ENCODE measurements around the gene UPP1. TPM values are rescaled to one million over a fixed set of nuclear protein-coding genes. Genes with fewer than 3 reads are reported as not detected.

The UPP1 gene
- total and polyA plus RNA-seq, 9 donors: 5.4 to 13.5 (median 7.1) TPM

DNA sequence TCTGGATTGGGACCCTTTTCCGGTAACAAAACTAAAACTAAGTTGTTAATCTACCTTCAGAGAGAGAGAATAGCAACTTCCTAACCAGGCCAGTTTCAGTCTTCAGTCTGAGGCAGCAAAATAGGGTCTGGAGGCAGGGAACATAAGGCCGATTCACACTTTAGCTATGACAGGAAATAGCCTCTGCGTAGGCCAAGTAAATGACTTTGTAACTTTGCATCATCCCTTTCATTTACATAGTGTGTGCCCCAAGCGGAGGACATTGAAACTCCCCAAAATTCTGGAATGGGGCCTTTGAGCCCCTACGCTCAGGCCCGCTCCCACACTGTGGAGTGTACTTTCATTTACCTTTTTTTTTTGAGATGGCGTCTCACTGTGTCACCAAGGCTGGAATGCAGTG, 1.7 kb upstream of the UPP1 start:
- 95 to 98% (median 95%) methylated on average over 7 of the region's 7 CpGs for WGBS, 3 donors
- no peak for TF ChIP-seq EP300 (IDR thresholded peaks at IDR 0.05)
- no peak for TF ChIP-seq POLR2A (IDR thresholded peaks at IDR 0.05)
- TF ChIP-seq, protein P1, sequence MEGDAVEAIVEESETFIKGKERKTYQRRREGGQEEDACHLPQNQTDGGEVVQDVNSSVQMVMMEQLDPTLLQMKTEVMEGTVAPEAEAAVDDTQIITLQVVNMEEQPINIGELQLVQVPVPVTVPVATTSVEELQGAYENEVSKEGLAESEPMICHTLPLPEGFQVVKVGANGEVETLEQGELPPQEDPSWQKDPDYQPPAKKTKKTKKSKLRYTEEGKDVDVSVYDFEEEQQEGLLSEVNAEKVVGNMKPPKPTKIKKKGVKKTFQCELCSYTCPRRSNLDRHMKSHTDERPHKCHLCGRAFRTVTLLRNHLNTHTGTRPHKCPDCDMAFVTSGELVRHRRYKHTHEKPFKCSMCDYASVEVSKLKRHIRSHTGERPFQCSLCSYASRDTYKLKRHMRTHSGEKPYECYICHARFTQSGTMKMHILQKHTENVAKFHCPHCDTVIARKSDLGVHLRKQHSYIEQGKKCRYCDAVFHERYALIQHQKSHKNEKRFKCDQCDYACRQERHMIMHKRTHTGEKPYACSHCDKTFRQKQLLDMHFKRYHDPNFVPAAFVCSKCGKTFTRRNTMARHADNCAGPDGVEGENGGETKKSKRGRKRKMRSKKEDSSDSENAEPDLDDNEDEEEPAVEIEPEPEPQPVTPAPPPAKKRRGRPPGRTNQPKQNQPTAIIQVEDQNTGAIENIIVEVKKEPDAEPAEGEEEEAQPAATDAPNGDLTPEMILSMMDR (IDR thresholded peaks at IDR 0.05): no peak
- DNase-seq: no peak
- no peak overlapping the region for H3K4me3 ChIP-seq
- H3K27ac ChIP-seq: no peak overlapping the region
- intact Hi-C loops (cut with DNase I): no loop called here
- H3K4me1 ChIP-seq (ENCODE audit: insufficient read depth): peaks cover 13% of the 10 kb centered on the region
- no peaks in the 10 kb centered on the region for H3K27me3 ChIP-seq
- no peaks in the 10 kb centered on the region for H3K9me3 ChIP-seq
- no peaks in the 10 kb centered on the region for H3K36me3 ChIP-seq

DNA sequence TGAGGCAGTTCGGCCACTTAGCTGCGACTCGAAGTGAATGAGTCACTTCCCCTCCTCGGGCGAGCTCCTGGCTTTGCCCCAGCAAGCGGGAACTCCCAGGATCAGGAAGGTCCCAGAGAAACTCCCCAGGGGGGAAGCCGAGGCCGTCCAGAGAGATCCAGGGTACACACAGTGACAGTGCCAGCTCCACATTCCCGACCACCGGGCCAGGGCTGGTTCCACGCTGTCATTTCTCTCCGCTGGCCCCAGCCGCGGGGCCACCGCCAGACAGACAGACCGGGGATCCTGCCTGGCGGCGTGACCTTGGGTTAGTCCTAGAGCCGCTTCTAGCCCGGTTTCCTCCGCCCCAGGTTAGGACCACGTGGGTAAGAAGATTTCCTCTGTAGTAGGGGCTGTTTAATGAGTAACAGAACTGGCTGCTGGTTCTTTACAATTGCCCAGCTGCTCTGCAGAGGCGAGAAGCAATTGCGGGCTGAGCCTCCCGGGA, 463 bp upstream of the UPP1 start:
- intact Hi-C loops (cut with DNase I): no loop called here
- peaks cover 9% of the 10 kb centered on the region for H3K4me1 ChIP-seq (ENCODE audit: insufficient read depth)

GRCh38 chr7:48090095-48090805, 1.2 kb downstream of the UPP1 start:
- no peaks in the 10 kb centered on the region for H3K9me3 ChIP-seq
- peak in 3 of 5 donors; percentile 30 to 36 (median 33) for DNase-seq
- H3K4me1 ChIP-seq (ENCODE audit: insufficient read depth): peaks cover 2% of the 10 kb centered on the region
- no peaks in the 10 kb centered on the region for H3K27me3 ChIP-seq
- H3K27ac ChIP-seq: no peak overlapping the region
- no peaks in the 10 kb centered on the region for H3K36me3 ChIP-seq
- H3K4me3 ChIP-seq: peak overlapping the region; percentile 70
- WGBS, 3 donors: 78 to 85% (median 83%) methylated on average over 28 of the region's 28 CpGs
- intact Hi-C loops (cut with DNase I): no loop called here
- TF ChIP-seq, protein P1 (IDR thresholded peaks at IDR 0.05): no peak

More for the DNA sequence above, 463 bp upstream of the UPP1 start:
- Histone ChIP-seq H3K9me3 (no peaks in the 10 kb centered on the region), H3K27ac (peak overlapping the region in 1 of 2 donors; percentile 31), H3K27me3 (no peaks in the 10 kb centered on the region), H3K4me3 (peak overlapping the region; percentile 70), H3K36me3 (no peaks in the 10 kb centered on the region)
- 0 to 1% (median 0%) methylated on average over 20 to 25 of the region's 25 CpGs for WGBS, 3 donors
- TF ChIP-seq EP300 (IDR thresholded peaks at IDR 0.05) (no peak), POLR2A (IDR thresholded peaks at IDR 0.05) (no peak)
- peak; percentile 79 to 86 (median 80) for DNase-seq

DNA sequence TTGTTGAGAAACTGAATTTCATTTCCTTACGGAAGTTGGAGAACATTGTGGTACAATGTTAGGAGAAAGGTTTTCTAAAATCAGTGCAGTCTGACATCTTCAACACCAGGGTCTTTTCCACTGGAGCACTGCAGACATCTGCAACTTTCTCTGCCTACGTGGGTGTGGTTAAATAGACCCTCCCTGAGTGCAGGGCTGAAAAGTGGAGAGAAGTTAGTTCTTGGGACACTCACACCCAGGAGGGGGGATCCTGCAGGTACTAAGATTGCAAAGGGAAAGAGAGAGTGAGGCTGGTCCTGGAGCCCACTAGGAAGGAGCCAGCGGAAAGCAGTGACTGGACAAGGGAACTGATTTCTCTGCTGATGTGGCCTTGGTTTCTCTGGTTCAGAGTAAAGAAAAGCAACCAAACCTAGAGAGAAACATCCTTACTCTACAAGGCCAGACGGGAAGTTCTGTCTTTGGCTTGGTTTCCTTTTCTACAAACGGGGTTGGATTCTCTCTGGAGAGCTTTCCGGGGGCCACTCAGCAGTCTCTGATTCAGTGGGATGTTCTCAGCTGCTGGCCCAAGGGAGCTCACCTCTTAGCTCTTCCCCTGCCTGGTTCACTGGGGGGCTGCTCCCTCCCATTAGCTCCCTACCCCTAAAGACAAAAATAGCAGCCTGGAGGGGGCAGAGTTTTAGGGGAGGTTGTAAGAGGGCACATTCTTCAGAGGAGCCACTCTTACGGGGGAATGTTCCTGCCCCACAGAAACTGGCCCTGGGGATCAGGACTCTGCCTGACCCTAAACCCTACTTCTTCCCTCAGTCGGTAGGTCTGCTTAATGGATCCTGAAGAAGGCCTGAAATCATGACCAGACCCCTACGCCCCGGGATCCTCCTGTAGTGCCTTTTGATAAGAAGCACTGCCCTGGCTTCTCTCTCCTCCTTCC, 2.7 kb downstream of the UPP1 start:
- Histone ChIP-seq H3K4me3 (no peak overlapping the region), H3K27me3 (no peaks in the 10 kb centered on the region), H3K4me1 (ENCODE audit: insufficient read depth) (peaks cover 2% of the 10 kb centered on the region), H3K9me3 (no peaks in the 10 kb centered on the region), H3K27ac (no peak overlapping the region), H3K36me3 (no peaks in the 10 kb centered on the region)
- WGBS, 3 donors: 81 to 82% (median 82%) methylated on average over 10 of the region's 10 CpGs
- intact Hi-C loops (cut with DNase I): no loop called here
- no peak for TF ChIP-seq EP300 (IDR thresholded peaks at IDR 0.05)
- TF ChIP-seq, protein P1 (IDR thresholded peaks at IDR 0.05): no peak
- no peak for TF ChIP-seq POLR2A (IDR thresholded peaks at IDR 0.05)
- DNase-seq: no peak

Measured in ovary (tissue), 9 donors.